HG03108 (cell line): ENCODE results near the gene KIF13A.

ENCODE experiments used
- ATAC-seq: cut with Tn5 transposase; IDR thresholded peaks from one replicate; pipeline ENCODE4 v1.9.1; 2021; ENCODE audit warnings: moderate library complexity; ENCODE audit not compliant: unreplicated experiment

KIF13A gene

GRCh38 chr6:17730078-17730704, 257.2 kb downstream of the KIF13A start:
- no peak for ATAC-seq

GRCh38 chr6:17729223-17730077, 258.0 kb downstream of the KIF13A start:
- ATAC-seq: no peak

- ATAC-seq: no peak
These were observed 258.7 kb downstream of the KIF13A start for GRCh38 chr6:17728551-17729222.

GRCh38 chr6:17725083-17725482, 262.4 kb downstream of the KIF13A start:
- no peak for ATAC-seq

- no peak for ATAC-seq
These were observed 263.1 kb downstream of the KIF13A start for GRCh38 chr6:17724341-17724740.

- ATAC-seq: no peak
These were observed 265.8 kb downstream of the KIF13A start for GRCh38 chr6:17721671-17722070.

GRCh38 chr6:17719323-17720041, 268.0 kb downstream of the KIF13A start:
- no peak for ATAC-seq

- no peak for ATAC-seq
These were observed 271.2 kb downstream of the KIF13A start for GRCh38 chr6:17716221-17716620.

- peak; percentile 88 for ATAC-seq
These were observed 272.3 kb downstream of the KIF13A start for GRCh38 chr6:17714879-17715851.

- no peak for ATAC-seq
These were observed 273.3 kb downstream of the KIF13A start for GRCh38 chr6:17714177-17714576.

GRCh38 chr6:17712576-17712975, 274.9 kb downstream of the KIF13A start:
- ATAC-seq: no peak

GRCh38 chr6:17710331-17710730, 277.1 kb downstream of the KIF13A start:
- no peak for ATAC-seq

- no peak for ATAC-seq
These were observed 278.0 kb downstream of the KIF13A start for GRCh38 chr6:17709476-17709875.
